CD8-positive, alpha-beta memory T cell (primary cell): ENCODE results near the gene IL3RA. TPM values are rescaled to one million over a fixed set of nuclear protein-coding genes. Genes with fewer than 3 reads are reported as not detected.
A peak's percentile ranks its signal among the peaks of the same experiment; 100 is the strongest.
"Not testable (repeated sequence)": the region's sequence is repeated elsewhere in the genome, so short reads cannot be mapped to it uniquely, and the experiment has no call there.

Source experiments
- CTCF ChIA-PET: fragments of 350-600 bp; sonication (Branson Sonifier 250); formaldehyde crosslinking; loops from one replicate; lab custom pipeline; 2021; ENCODE audit warnings: antibody characterized with exemption; lab: Charles Lee
- POLR2A ChIA-PET: fragments of 350-600 bp; sonication (Branson Sonifier 250); formaldehyde crosslinking; loops from one replicate; lab custom pipeline; 2021; ENCODE audit warnings: antibody characterized with exemption; lab: Charles Lee
- DNase-seq, 5 donors: peaks; one replicate each; pipeline versions ENCODE4 v3.0.0 to v3.0.0-alpha.2; 2020 to 2022; ENCODE audit warnings: mixed read lengths in 1 of 5
- H3K27ac ChIP-seq: one replicate; pipeline ENCODE4 v1.7.0; 2013; ENCODE audit warnings: low read depth, mild to moderate bottlenecking, low read length, moderate library complexity
- H3K27me3 ChIP-seq: 2 replicates; pipeline ENCODE4 v1.7.0; 2013; ENCODE audit warnings: low read length, mild to moderate bottlenecking; ENCODE audit not compliant: insufficient read depth, poor library complexity, severe bottlenecking
- H3K36me3 ChIP-seq: 2 replicates; pipeline ENCODE4 v1.7.0; 2013; ENCODE audit warnings: mild to moderate bottlenecking, low read length, moderate library complexity; ENCODE audit not compliant: insufficient read depth
- H3K4me1 ChIP-seq: 2 replicates; pipeline ENCODE4 v1.7.0; 2013; ENCODE audit warnings: mild to moderate bottlenecking, low read length, moderate library complexity; ENCODE audit not compliant: insufficient read depth
- H3K4me3 ChIP-seq: 2 replicates; pipeline ENCODE4 v1.7.0; 2013; ENCODE audit warnings: mild to moderate bottlenecking, low read length
- H3K9me3 ChIP-seq: 2 replicates; pipeline ENCODE4 v1.7.0; 2013; ENCODE audit warnings: mild to moderate bottlenecking, low read length
- H3K27ac Mint-ChIP-seq, 8 donors: one replicate each; pipeline ENCODE4 v1.8.0; 2020 to 2021; ENCODE audit warnings: mixed read lengths in 8 of 8, mild to moderate bottlenecking in 6 of 8, inconsistent platforms in 3 of 8, moderate library complexity in 3 of 8
- H3K27me3 Mint-ChIP-seq, 2 donors: one replicate each; pipeline ENCODE4 v1.8.0; 2020 to 2021; ENCODE audit warnings: mixed read lengths in 2 of 2, mild to moderate bottlenecking in 1 of 2, moderate library complexity in 1 of 2
- H3K36me3 Mint-ChIP-seq, 3 donors: one replicate each; pipeline ENCODE4 v1.8.0; 2020 to 2021; ENCODE audit warnings: mixed read lengths in 3 of 3, inconsistent platforms in 1 of 3, mild to moderate bottlenecking in 1 of 3
- H3K4me1 Mint-ChIP-seq, 3 donors: one replicate each; pipeline ENCODE4 v1.8.0; 2020 to 2021; ENCODE audit warnings: mixed read lengths in 3 of 3, inconsistent platforms in 1 of 3, mild to moderate bottlenecking in 1 of 3
- H3K4me3 Mint-ChIP-seq, 7 donors: one replicate each; pipeline ENCODE4 v1.8.0; 2020 to 2021; ENCODE audit warnings: mixed read lengths in 7 of 7, mild to moderate bottlenecking in 6 of 7, moderate library complexity in 4 of 7, inconsistent platforms in 2 of 7
- H3K9me3 Mint-ChIP-seq, 5 donors: one replicate each; pipeline ENCODE4 v1.8.0; 2020 to 2022; ENCODE audit warnings: mixed read lengths in 5 of 5, mild to moderate bottlenecking in 3 of 5, moderate library complexity in 2 of 5, inconsistent platforms in 1 of 5
- polyA plus RNA-seq: library from polyadenylated mRNA; unstranded; fragments of 300-500 nt; fragmentation: Illumina TruSeq; gene quantifications from one replicate; pipeline ENCODE4 v1.2.3, GENCODE V29; 2021
- total RNA-seq, 2 experiments: library from RNA; stranded (reverse); gene quantifications; one replicate each; pipeline ENCODE4 v1.2.3, GENCODE V29; 2021

Gene IL3RA
- total and polyA plus RNA-seq, 3 experiments from 2014 or later = 0.42 to 0.44 TPM; not detected in 1

DNA sequence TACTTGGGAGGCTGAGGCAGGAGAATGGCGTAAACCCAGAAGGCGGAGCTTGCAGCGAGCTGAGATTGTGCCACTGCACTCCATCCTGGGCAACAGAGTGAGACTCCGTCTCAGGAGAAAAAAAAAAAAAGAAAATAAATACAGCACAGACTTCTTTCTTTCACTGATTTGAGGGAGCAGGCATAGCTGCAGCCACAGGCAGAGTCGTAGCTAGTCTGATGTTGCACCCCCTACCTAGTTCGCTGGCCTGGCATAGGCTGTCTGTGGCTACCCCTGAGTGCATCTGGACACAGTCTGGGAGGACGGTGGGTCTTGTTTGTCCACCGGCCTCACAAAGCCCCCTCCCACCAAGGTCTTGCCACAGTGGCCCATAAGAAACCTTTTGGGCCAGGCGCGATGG is 21.4 kb downstream of the IL3RA start:
- H3K27me3 ChIP-seq = no peaks in the 10 kb centered on the region
- CTCF ChIA-PET = no interaction called here
- H3K36me3 Mint-ChIP-seq = peaks cover 9 to 19% (median 16%) of the 10 kb centered on the region in 3 donors
- POLR2A ChIA-PET = no interaction called here
- H3K9me3 Mint-ChIP-seq = peaks cover 0 to 6% (median 0%) of the 10 kb centered on the region in 5 donors
- no peak overlapping the region for H3K4me3 ChIP-seq
- H3K36me3 ChIP-seq = no peaks in the 10 kb centered on the region
- H3K9me3 ChIP-seq = no peaks in the 10 kb centered on the region
- no peak overlapping the region for H3K4me3 Mint-ChIP-seq
- peaks cover 2 to 4% (median 3%) of the 10 kb centered on the region in 3 donors for H3K4me1 Mint-ChIP-seq
- H3K27me3 Mint-ChIP-seq = peaks cover 0 to 2% of the 10 kb centered on the region in 2 donors
- no peaks in the 10 kb centered on the region for H3K4me1 ChIP-seq
- H3K27ac ChIP-seq = no peak overlapping the region
- H3K27ac Mint-ChIP-seq = no peak overlapping the region
- no peak for DNase-seq

DNA sequence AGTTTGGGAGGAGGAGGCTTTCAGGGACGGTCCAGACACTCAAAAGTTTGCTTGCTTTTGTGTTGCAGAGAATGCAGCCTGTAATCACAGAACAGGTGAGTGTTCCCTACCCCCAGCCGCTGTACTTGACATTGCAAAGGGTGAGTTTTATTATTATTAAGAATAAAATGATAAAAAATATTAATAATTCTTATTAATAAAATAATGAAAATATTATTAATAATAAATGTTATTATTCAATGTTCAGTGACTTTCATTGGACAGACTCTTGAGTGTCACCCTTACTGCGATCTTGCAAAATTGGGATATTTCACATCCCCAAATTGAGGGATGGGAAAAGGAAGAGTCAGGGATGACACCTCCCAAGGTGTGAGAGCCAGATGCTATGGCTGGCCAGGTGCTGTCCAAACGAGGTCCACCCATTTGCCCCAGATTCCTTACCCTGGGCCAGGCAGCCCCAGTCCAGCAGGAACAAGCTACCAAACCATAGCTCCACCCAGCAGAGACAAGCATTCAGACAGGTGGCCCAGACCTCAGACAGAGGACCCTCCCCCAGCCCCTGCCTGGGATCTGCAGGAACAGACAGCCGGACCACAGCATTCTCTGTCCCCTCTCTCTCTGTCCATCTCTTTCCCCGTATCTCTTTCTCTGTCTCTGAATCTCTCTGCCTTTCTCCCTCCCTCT is 22.4 kb downstream of the IL3RA start:
- Mint-ChIP-seq H3K4me3 (no peak overlapping the region), H3K4me1 (peaks cover 2 to 4% (median 3%) of the 10 kb centered on the region in 3 donors), H3K27me3 (peaks cover 0 to 2% of the 10 kb centered on the region in 2 donors), H3K36me3 (peaks cover 9 to 19% (median 16%) of the 10 kb centered on the region in 3 donors), H3K9me3 (peaks cover 0 to 6% (median 0%) of the 10 kb centered on the region in 5 donors), H3K27ac (no peak overlapping the region)
- ChIA-PET POLR2A (no interaction called here), CTCF (no interaction called here)
- Histone ChIP-seq H3K4me1 (no peaks in the 10 kb centered on the region), H3K27ac (no peak overlapping the region), H3K27me3 (no peaks in the 10 kb centered on the region), H3K9me3 (no peaks in the 10 kb centered on the region), H3K36me3 (no peaks in the 10 kb centered on the region), H3K4me3 (no peak overlapping the region)
- DNase-seq = no peak

DNA sequence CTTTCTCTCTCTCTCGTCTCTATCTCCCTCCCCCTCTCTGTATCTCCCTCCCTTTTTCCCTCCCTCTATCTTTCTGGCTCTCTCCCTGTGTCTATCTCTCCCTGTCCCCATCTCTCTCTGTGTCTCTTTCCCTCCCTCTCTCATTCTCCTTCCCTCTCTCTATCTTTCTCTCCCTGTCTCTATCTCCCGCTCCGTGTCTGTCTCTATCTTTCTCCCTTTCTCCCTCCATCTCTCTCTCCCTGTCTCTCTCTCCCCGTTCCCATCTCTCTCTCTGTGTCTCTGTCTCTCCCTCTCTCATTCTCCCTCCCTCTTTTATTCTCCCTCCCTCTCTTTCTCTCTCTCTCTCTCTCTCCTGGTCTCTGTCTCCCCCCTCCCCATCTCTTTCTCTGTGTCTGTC is 22.9 kb downstream of the IL3RA start:
- peaks cover 9 to 19% (median 16%) of the 10 kb centered on the region in 3 donors for H3K36me3 Mint-ChIP-seq
- peaks cover 0 to 4% (median 0%) of the 10 kb centered on the region in 3 donors for H3K4me1 Mint-ChIP-seq
- ChIA-PET POLR2A (no interaction called here), CTCF (no interaction called here)
- H3K9me3 Mint-ChIP-seq = peaks cover 0 to 6% (median 0%) of the 10 kb centered on the region in 5 donors
- no peaks in the 10 kb centered on the region for H3K36me3 ChIP-seq
- DNase-seq = no peak
- H3K27ac Mint-ChIP-seq = peak overlapping the region in 1 of 8 donors; percentile 79
- peaks cover 0 to 2% of the 10 kb centered on the region in 2 donors for H3K27me3 Mint-ChIP-seq
- H3K27ac ChIP-seq = no peak overlapping the region
- H3K4me3 ChIP-seq = no peak overlapping the region
- H3K4me1 ChIP-seq = no peaks in the 10 kb centered on the region
- H3K4me3 Mint-ChIP-seq = no peak overlapping the region
- no peaks in the 10 kb centered on the region for H3K27me3 ChIP-seq
- H3K9me3 ChIP-seq = no peaks in the 10 kb centered on the region

DNA sequence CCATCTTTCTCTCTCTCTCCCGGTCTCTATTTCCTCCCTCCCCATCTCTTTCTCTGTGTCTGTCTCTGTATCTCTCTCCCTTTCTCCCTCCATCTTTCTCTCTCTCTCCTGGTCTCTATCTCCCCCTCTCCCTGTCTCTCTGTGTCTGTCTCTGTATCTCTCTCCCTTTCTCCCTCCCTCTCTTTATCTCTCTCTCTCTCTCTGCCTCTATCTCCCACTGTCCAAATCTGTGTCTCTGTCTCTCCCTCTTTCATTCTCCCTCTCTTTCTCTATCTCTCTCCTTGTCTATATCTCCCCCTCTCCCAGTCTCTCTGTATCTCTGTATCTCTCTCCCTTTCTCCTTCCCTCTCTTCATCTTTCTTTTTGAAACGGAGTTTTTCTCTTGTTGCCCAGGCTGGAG is 23.6 kb downstream of the IL3RA start:
- peak overlapping the region in 1 of 8 donors; percentile 67 for H3K27ac Mint-ChIP-seq

DNA sequence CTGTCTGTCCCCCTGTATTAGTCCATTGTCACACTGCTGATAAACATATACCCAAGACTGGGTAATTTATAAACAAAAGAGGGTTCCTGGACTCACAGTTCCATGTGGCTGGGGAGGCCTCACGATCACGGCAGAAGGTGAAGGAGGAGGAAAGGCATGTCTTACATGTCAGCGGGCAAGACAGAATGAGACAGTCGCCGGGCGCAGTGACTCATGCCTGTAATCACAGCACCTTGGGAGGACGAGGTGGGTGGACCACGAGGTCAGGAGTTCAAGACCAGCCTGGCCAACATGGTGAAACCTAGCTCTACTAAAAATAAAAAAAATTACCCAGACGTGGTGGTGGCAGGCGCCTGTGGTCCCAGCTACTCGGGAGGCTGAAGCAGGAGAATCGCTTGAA is 24.7 kb downstream of the IL3RA start:
- Mint-ChIP-seq H3K4me3 (no peak overlapping the region), H3K9me3 (peaks cover 0 to 6% (median 1%) of the 10 kb centered on the region in 5 donors), H3K36me3 (peaks cover 9 to 21% (median 16%) of the 10 kb centered on the region in 3 donors), H3K4me1 (peaks cover 0 to 4% (median 0%) of the 10 kb centered on the region in 3 donors), H3K27me3 (peaks cover 0 to 2% of the 10 kb centered on the region in 2 donors), H3K27ac (no peak overlapping the region)
- Histone ChIP-seq H3K27me3 (no peaks in the 10 kb centered on the region), H3K4me3 (no peak overlapping the region), H3K4me1 (no peaks in the 10 kb centered on the region), H3K36me3 (no peaks in the 10 kb centered on the region), H3K27ac (no peak overlapping the region), H3K9me3 (no peaks in the 10 kb centered on the region)
- DNase-seq = no peak
- ChIA-PET POLR2A (no interaction called here), CTCF (no interaction called here)

More for the DNA sequence above, 23.6 kb downstream of the IL3RA start:
- ChIA-PET POLR2A (no interaction called here), CTCF (no interaction called here)
- no peak for DNase-seq
- Histone ChIP-seq H3K27me3 (no peaks in the 10 kb centered on the region), H3K27ac (no peak overlapping the region), H3K9me3 (no peaks in the 10 kb centered on the region), H3K36me3 (no peaks in the 10 kb centered on the region), H3K4me3 (no peak overlapping the region), H3K4me1 (no peaks in the 10 kb centered on the region)
- H3K27me3 Mint-ChIP-seq = peaks cover 0 to 2% of the 10 kb centered on the region in 2 donors
- peaks cover 0 to 6% (median 1%) of the 10 kb centered on the region in 5 donors for H3K9me3 Mint-ChIP-seq
- peaks cover 0 to 4% (median 0%) of the 10 kb centered on the region in 3 donors for H3K4me1 Mint-ChIP-seq
- peaks cover 9 to 21% (median 16%) of the 10 kb centered on the region in 3 donors for H3K36me3 Mint-ChIP-seq
- H3K4me3 Mint-ChIP-seq = no peak overlapping the region

DNA sequence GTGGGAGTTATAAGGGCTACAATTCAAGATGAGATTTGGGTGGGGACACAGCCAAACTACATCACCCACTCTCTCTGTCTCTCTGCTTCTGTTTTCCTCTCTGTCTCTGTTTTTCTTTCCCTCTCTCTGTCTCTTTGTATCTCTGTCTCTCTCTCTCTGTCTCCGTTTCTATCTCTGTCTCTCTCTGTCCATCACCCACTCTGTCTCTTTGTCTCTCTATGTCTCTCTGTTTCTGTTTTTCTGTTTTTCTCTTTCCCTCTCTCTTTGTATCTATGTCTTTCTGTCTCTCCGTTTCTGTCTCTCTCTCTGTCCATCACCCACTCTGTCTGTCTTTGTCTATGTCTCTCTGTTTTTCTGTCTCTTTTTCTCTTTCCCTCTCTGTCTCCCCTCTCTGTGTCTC is 25.3 kb downstream of the IL3RA start:
- H3K27me3 Mint-ChIP-seq = peaks cover 0 to 2% of the 10 kb centered on the region in 2 donors
- DNase-seq = no peak
- ChIA-PET POLR2A (no interaction called here), CTCF (no interaction called here)
- Histone ChIP-seq H3K27me3 (no peaks in the 10 kb centered on the region), H3K4me1 (no peaks in the 10 kb centered on the region), H3K27ac (no peak overlapping the region), H3K36me3 (no peaks in the 10 kb centered on the region), H3K9me3 (no peaks in the 10 kb centered on the region), H3K4me3 (no peak overlapping the region)
- H3K4me1 Mint-ChIP-seq = peaks cover 0 to 4% (median 0%) of the 10 kb centered on the region in 3 donors
- peaks cover 0 to 6% (median 1%) of the 10 kb centered on the region in 5 donors for H3K9me3 Mint-ChIP-seq
- H3K27ac Mint-ChIP-seq = peak overlapping the region in 3 of 8 donors; percentile 28 to 91 (median 36)
- H3K4me3 Mint-ChIP-seq = no peak overlapping the region
- H3K36me3 Mint-ChIP-seq = peaks cover 9 to 21% (median 16%) of the 10 kb centered on the region in 3 donors

DNA sequence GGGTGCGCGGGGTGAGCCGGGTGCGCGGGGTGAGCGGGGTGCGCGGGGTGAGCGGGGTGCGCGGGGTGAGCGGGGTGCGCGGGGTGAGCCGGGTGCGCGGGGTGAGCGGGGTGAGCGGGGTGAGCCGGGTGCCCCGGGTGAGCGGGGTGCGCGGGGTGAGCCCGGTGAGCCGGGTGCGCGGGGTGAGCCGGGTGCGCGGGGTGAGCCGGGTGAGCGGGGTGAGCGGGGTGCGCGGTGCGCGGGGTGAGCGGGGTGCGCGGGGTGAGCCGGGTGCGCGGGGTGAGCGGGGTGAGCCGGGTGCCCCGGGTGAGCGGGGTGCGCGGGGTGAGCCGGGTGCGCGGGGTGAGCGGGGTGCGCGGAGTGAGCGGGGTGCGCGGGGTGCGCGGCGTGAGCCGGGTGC is 29.8 kb downstream of the IL3RA start:
- H3K27me3 ChIP-seq, H3K4me1 ChIP-seq, H3K9me3 ChIP-seq, H3K9me3 Mint-ChIP-seq, POLR2A ChIA-PET, CTCF ChIA-PET, H3K27ac Mint-ChIP-seq, H3K27me3 Mint-ChIP-seq, H3K4me3 ChIP-seq, H3K4me3 Mint-ChIP-seq, H3K27ac ChIP-seq, H3K36me3 ChIP-seq, H3K4me1 Mint-ChIP-seq, DNase-seq: not testable (repeated sequence)
- H3K36me3 Mint-ChIP-seq = peaks cover 4 to 11% (median 7%) of the 10 kb centered on the region in 3 donors

DNA sequence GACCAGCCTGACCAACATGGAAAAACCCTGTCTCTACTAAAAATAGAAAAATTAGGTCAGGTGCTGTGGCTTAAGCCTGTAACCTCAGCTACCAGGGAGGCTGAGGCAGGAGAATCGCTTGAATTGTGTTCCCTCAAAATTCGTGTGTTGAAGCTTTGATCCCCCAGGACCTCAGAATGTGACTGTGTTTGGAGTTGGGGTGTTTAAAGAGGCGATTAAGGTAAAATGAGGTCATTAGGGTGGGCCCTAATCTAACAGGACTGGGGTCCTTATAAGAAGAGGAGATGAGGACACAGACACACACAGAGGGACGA is 31.8 kb downstream of the IL3RA start:
- no peak for DNase-seq
- POLR2A ChIA-PET = no interaction called here
- peak overlapping the region in 2 of 8 donors; percentile 21 to 72 for H3K27ac Mint-ChIP-seq
- no peak overlapping the region for H3K4me3 ChIP-seq
- H3K4me1 ChIP-seq = no peaks in the 10 kb centered on the region
- no peaks in the 10 kb centered on the region for H3K9me3 ChIP-seq
- H3K27me3 ChIP-seq = no peaks in the 10 kb centered on the region
- H3K9me3 Mint-ChIP-seq = peaks cover 0 to 1% (median 0%) of the 10 kb centered on the region in 5 donors
- H3K36me3 ChIP-seq = no peaks in the 10 kb centered on the region
- CTCF ChIA-PET = no interaction called here
- no peak overlapping the region for H3K4me3 Mint-ChIP-seq
- H3K27ac ChIP-seq = no peak overlapping the region
- H3K36me3 Mint-ChIP-seq = peaks cover 0 to 4% (median 0%) of the 10 kb centered on the region in 3 donors
- no peaks in the 10 kb centered on the region for H3K4me1 Mint-ChIP-seq
- H3K27me3 Mint-ChIP-seq = no peaks in the 10 kb centered on the region
